GM10266 (cell line): ENCODE results near the gene VRK3.

Source experiments
- DNase-seq: peaks from one replicate; pipeline ENCODE4 v3.0.0; 2012; ENCODE audit errors: extremely low spot score
- TF ChIP-seq, protein P1 (sequence below): IDR thresholded peaks from 2 replicates; pipeline ENCODE4 v1.5.1; 2012; ENCODE audit warnings: mild to moderate bottlenecking, low read depth; ENCODE audit not compliant: control insufficient read depth, insufficient read depth; ENCODE audit errors: missing control alignments

VRK3 gene

DNA sequence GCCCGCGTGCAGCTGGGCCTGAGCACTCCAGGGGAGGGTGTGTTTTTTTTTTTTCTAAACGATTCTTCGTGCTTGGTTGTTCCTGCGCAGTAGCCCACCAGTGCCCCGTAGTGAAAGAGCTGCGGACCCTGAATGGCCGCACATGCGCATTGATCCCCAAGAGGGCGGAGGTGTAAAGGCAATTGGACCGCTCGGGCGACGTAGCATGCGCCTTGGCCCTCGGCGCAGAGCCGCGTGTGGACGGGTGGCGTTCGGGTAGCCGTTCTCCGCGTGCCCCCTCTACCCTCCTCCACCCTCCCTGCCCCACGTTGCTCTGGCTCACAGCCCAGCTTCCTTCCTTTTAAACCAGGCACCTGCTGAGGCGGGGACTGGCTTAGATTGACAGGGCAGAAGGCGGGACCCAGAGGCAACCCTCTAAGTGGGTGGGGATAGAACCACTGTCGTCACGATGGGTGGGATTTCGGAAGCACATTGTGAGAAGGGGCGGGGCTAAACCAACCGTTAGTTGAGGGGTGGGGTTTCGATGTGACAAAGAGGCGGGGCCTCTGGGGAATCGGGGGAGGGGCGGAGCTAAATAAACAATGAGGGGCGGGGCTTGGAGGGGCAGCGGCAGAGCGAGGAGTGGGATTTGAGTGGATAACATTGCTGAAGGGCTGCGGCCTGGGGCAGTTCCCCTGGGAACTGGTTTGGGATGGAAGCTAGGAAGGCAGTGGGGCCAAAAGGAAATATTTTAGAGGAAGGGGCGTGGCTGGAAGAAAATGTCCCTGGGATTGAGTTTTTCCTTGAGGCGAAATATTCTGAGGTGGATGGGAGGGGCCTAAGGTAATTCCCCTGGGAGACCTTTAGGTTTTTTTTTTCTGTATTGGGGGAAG is 95.3 kb downstream of the VRK3 start:
- DNase-seq: peak; percentile 97
- TF ChIP-seq, protein P1, sequence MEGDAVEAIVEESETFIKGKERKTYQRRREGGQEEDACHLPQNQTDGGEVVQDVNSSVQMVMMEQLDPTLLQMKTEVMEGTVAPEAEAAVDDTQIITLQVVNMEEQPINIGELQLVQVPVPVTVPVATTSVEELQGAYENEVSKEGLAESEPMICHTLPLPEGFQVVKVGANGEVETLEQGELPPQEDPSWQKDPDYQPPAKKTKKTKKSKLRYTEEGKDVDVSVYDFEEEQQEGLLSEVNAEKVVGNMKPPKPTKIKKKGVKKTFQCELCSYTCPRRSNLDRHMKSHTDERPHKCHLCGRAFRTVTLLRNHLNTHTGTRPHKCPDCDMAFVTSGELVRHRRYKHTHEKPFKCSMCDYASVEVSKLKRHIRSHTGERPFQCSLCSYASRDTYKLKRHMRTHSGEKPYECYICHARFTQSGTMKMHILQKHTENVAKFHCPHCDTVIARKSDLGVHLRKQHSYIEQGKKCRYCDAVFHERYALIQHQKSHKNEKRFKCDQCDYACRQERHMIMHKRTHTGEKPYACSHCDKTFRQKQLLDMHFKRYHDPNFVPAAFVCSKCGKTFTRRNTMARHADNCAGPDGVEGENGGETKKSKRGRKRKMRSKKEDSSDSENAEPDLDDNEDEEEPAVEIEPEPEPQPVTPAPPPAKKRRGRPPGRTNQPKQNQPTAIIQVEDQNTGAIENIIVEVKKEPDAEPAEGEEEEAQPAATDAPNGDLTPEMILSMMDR: no peak

DNA sequence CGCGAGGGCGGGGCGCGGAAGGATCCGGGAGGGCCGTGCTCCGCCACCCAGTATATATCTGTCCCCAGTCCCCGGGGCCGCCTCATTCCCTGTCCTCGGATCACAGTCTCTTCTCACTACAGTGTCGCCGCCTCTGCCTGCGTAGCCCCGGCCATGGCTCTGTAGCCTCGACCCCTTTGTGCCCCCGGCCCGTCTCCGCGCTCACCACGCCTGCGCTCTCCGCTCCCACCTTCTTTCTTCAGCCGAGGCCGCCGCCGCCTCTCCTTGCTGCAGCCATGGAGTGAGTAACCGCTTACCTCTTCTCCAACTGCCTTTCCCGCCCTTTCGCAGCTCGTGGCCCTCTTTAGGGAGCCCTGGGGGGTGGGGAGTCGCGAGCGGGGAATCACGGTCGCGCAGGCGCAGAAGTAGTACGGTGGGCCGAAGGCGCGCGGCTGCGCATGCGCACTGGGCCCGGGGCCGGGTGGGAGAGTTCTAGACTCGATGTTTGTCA is 96.0 kb downstream of the VRK3 start, which contains the start of the genes ATF5 and NUP62:
Gene ATF5, plus strand, starts transcription at position 85 of the 490 bp plus-strand sequence. CDS start 1,646 bp downstream, outside the sequence.
Gene NUP62, minus strand, starts transcription at position 384 of the 490 bp plus-strand sequence. CDS start 19,697 bp downstream, outside the sequence.
- TF ChIP-seq, protein P1: no peak
- peak; percentile 94 for DNase-seq

DNA sequence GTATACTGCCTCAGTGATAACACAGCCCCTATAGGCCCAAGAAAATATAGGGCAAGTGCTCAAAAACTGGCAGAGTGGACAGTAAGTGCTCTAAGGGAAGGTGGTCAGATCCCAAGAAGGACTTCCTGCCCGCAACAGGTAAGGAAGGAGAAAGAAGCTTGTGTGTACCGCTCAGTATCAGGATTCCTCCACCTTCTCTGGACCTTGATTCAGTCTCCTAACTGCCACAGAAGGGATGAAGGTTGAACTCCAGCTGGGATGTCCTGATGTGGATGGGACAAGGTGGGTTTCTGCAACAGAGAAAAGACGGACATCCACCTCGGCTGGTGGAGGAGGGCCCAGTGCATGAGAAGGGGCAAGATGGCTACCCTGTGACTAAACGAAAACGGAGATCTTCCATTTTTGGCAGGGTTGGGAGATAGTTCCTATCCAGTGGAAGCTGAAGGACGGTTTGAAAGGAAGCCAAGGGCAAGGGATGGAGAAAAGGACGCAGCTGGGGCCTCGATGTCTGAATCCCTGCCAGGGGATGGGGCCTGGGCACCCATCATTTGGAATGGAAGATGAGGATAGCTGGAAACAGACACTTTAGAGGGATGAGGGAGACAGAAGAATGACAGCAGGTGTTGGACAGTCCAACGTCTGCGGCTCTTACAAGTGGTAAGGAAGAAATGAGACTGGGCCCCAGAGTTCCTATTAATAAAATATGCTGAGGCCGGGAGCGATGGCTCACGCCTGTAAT is 97.5 kb downstream of the VRK3 start:
- TF ChIP-seq, protein P1: no peak
- no peak for DNase-seq

DNA sequence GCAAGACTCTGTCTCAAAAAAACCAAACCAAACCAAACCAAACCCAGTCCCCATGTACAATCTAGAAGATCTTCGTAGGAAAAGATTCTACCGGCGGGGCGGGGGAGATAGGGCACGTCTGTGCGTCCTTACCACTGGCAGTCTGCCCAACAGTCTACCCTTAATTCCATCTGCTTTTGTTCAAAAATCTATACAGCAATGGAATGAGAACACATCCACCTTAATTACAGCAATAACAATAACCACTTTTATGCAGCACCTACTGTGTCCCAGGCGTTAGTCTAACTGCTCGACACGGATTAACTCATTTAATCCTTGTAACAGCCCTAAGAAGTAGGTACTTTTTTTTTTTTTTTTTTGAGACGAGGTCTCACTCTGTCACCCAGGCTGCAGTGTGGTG is 98.7 kb downstream of the VRK3 start:
- no peak for DNase-seq
- TF ChIP-seq, protein P1: no peak
